Right atrium auricular region (tissue), 2 donors: ENCODE measurements around the gene EXOC4. TPM values are rescaled to one million over a fixed set of nuclear protein-coding genes. Genes with fewer than 3 reads are reported as not detected.

Source experiments
- DNase-seq: peaks from one replicate; pipeline ENCODE4 v3.0.0-alpha.2; 2019; ENCODE audit warnings: low spot score
- H3K27ac ChIP-seq, 2 donors: fragments of 200-600 bp; sonication (generic); 1 replicate in 1 of 2; 2 replicates in 1 of 2; pipeline ENCODE4 v1.5.1; 2016 to 2019
- H3K27me3 ChIP-seq, 2 donors: fragments of 200-600 bp; sonication (generic); one replicate each; pipeline versions ENCODE4 v1.5.1 to v1.6.0; 2017 to 2019
- H3K36me3 ChIP-seq: fragments of 200-600 bp; sonication (generic); one replicate; pipeline ENCODE4 v1.5.1; 2016
- H3K4me1 ChIP-seq, 2 donors: fragments of 200-600 bp; sonication (generic); one replicate each; pipeline versions ENCODE4 v1.5.1 to v1.6.0; 2017 to 2019
- H3K4me3 ChIP-seq, 2 donors: fragments of 200-600 bp; sonication (generic); 1 replicate in 1 of 2; 2 replicates in 1 of 2; pipeline ENCODE4 v1.5.1; 2017 to 2019; ENCODE audit warnings: mild to moderate bottlenecking in 1 of 2, moderate library complexity in 1 of 2
- H3K9me3 ChIP-seq, 2 donors: fragments of 200-600 bp; sonication (generic); one replicate each; pipeline ENCODE4 v1.5.1; 2019
- total RNA-seq, 2 donors: library from RNA; depleted of rRNA; stranded (reverse); fragments of >200 nt; gene quantifications; one replicate each; pipeline ENCODE4 v1.1.0, GENCODE V29; 2016
- TF ChIP-seq, protein P1 (sequence below), 2 donors: fragments of 200-600 bp; sonication (generic); IDR thresholded peaks; one replicate each; pipeline ENCODE4 v1.5.1; 2019; ENCODE audit warnings: antibody characterized with exemption in 2 of 2

Gene EXOC4
- total RNA-seq, 2 donors from 2014 or later, result 24.7 to 30.6 TPM

DNA sequence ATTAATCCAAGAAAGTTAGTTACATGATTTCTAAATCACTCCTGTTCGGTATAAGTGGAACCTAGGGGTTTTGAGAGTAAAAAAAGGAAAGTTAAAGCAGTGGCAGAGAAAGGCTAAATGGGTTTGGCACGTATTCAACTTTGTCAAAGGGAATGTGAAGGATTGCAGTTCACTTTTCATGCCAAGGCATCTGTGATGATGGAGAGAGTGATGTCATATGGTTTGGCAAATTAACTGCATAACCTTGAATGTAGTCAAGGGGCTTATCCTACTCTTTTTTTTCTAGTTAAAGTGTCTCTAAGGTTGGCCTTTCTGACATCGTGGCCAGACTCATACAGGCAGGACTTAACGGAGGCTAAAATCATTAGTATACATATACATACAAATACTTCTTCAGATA is 277.8 kb downstream of the EXOC4 start:
- H3K4me1 ChIP-seq, result peaks cover 0 to 7% of the 10 kb centered on the region in 2 donors
- no peaks in the 10 kb centered on the region for H3K27me3 ChIP-seq
- no peak for DNase-seq
- H3K27ac ChIP-seq, result no peak overlapping the region
- TF ChIP-seq, protein P1, sequence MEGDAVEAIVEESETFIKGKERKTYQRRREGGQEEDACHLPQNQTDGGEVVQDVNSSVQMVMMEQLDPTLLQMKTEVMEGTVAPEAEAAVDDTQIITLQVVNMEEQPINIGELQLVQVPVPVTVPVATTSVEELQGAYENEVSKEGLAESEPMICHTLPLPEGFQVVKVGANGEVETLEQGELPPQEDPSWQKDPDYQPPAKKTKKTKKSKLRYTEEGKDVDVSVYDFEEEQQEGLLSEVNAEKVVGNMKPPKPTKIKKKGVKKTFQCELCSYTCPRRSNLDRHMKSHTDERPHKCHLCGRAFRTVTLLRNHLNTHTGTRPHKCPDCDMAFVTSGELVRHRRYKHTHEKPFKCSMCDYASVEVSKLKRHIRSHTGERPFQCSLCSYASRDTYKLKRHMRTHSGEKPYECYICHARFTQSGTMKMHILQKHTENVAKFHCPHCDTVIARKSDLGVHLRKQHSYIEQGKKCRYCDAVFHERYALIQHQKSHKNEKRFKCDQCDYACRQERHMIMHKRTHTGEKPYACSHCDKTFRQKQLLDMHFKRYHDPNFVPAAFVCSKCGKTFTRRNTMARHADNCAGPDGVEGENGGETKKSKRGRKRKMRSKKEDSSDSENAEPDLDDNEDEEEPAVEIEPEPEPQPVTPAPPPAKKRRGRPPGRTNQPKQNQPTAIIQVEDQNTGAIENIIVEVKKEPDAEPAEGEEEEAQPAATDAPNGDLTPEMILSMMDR (IDR thresholded peaks at IDR 0.05), result no peak
- H3K9me3 ChIP-seq, result no peaks in the 10 kb centered on the region
- H3K36me3 ChIP-seq, result no peaks in the 10 kb centered on the region
- no peak overlapping the region for H3K4me3 ChIP-seq

DNA sequence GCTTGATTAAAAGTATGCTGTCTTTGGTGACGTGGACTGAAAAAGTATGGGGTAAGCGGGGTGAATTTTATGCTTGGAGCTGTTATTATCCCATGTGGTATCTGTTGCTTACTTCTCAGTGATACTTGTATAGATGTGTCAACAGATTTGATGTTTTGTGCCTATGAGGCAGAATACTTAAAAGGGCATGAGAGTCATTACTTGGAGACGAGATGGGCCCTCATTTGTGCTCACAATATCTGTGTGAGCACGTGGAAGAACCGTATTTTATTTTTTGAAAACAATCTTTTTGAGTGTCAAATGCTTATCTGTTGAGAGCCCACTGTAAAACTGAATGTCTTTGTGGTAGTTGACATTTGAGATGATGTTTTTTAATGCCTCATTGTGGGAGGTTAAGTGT is 281.9 kb downstream of the EXOC4 start:
- H3K9me3 ChIP-seq, result no peaks in the 10 kb centered on the region
- H3K4me3 ChIP-seq, result no peak overlapping the region
- no peaks in the 10 kb centered on the region for H3K27me3 ChIP-seq
- DNase-seq, result no peak
- no peak overlapping the region for H3K27ac ChIP-seq
- peaks cover 0 to 7% of the 10 kb centered on the region in 2 donors for H3K4me1 ChIP-seq
- no peaks in the 10 kb centered on the region for H3K36me3 ChIP-seq
- TF ChIP-seq, protein P1 (IDR thresholded peaks at IDR 0.05), result no peak

DNA sequence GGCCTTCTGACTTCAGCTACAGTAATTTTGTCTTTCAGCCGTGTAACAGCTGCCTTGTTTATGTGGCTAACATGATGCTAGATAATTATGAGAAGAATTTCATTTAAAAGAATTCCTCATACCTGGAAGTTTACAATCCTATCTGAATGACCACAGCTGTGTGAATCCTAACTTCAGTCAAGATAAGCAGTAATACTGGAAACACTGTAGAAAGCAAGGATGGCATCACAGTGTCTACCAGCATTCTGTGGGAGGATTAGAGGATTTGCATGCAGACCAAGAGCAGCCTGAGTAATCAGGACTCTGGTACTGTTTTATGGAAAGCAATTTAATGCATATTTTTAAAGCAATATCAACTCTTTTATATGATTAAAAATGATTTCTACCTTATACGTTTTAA is 282.4 kb downstream of the EXOC4 start:
- Histone ChIP-seq H3K4me3 (no peak overlapping the region), H3K4me1 (peaks cover 0 to 7% of the 10 kb centered on the region in 2 donors), H3K27ac (no peak overlapping the region), H3K9me3 (no peaks in the 10 kb centered on the region), H3K27me3 (no peaks in the 10 kb centered on the region), H3K36me3 (no peaks in the 10 kb centered on the region)
- TF ChIP-seq, protein P1 (IDR thresholded peaks at IDR 0.05), result no peak
- no peak for DNase-seq

DNA sequence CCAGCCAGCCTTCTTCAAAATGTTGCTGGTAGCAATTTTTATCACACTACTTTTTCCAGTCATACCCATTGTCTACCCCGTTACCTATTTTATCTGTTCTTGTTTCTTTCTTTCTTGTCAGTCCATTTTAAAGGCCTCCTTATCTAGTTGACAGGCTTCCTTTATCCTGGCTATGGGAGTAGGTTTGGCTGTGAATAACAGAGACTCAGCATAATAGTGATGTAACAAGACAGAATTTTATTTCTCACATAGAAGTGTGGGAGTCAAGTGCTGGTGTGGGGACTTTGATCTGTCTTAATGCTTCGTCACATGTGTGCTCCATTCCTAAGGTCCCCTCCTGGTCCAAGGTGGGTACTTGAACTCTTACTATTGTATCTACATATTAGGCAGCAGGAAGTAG is 283.6 kb downstream of the EXOC4 start:
- H3K27me3 ChIP-seq, result no peaks in the 10 kb centered on the region
- no peak for DNase-seq
- H3K27ac ChIP-seq, result no peak overlapping the region
- no peak overlapping the region for H3K4me3 ChIP-seq
- H3K36me3 ChIP-seq, result no peaks in the 10 kb centered on the region
- peaks cover 0 to 7% of the 10 kb centered on the region in 2 donors for H3K4me1 ChIP-seq
- TF ChIP-seq, protein P1 (IDR thresholded peaks at IDR 0.05), result no peak
- no peaks in the 10 kb centered on the region for H3K9me3 ChIP-seq

DNA sequence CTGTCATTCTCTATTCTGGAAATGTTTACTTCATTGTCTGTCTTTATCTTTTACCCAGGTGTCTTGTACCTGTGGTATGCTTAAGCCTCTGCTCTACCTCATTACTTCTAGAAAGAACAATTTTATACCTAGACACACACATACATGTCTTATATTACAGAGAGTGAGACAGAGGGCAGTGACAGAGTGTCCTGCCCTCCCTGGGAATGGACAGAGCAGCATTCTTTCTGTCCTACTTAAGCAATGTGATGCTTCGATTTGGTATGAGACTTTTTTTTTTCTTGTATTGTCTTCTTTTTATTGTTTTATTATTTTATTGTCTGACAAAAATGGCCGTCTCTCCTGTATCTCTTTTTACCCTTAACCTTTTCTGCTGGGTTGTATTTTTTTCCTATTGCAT is 286.1 kb downstream of the EXOC4 start:
- Histone ChIP-seq H3K27ac (no peak overlapping the region), H3K9me3 (no peaks in the 10 kb centered on the region), H3K4me1 (no peaks in the 10 kb centered on the region), H3K36me3 (no peaks in the 10 kb centered on the region), H3K4me3 (no peak overlapping the region), H3K27me3 (no peaks in the 10 kb centered on the region)
- TF ChIP-seq, protein P1 (IDR thresholded peaks at IDR 0.05), result no peak
- no peak for DNase-seq

DNA sequence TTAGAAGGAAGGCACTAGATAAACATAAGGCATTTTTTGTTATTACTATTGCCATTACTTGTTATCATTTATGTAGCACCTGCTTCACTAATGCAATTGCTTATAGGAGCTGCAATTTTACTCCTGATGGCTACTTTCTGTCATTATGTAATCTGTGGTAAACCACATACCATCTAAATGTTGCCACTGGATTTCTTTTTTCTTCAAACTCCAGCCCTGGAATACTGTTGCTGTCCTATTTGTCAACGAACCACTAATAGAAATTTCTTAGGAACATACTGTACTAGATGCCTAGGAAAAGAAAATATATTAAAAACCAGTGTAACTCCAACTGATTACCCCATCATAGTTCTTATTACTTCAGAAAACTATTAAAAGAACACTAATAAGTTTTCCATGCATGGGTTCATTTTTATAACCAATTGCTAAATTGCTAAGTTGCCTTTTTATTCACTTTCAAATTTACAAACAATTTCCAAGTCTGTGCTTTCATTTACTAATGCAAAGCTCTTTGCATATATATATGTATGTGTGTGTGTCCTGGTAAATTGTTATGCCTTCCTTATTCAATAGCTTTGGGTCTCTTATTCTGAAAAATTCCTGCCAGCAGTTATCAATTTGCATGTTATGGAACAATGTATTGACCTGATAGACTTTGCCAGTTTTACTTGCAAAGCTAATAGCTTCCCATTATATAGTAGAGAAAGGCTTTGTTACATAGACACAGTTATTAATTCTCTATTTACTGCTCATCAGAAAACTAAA is 287.4 kb downstream of the EXOC4 start:
- no peaks in the 10 kb centered on the region for H3K9me3 ChIP-seq

More for the DNA sequence above, 287.4 kb downstream of the EXOC4 start:
- H3K27ac ChIP-seq, result no peak overlapping the region
- H3K36me3 ChIP-seq, result no peaks in the 10 kb centered on the region
- TF ChIP-seq, protein P1 (IDR thresholded peaks at IDR 0.05), result no peak
- no peaks in the 10 kb centered on the region for H3K4me1 ChIP-seq
- no peak overlapping the region for H3K4me3 ChIP-seq
- no peak for DNase-seq
- H3K27me3 ChIP-seq, result no peaks in the 10 kb centered on the region
